PC-3 (cell line): ENCODE measurements around the gene PCNA.

ENCODE experiments used
- EZH2 ChIP-seq: fragments of 300-600 bp; sonication (generic); IDR thresholded peaks from one replicate; pipeline ENCODE4 v1.6.1; 2017; ENCODE audit warnings: antibody characterized with exemption, mild to moderate bottlenecking, low read length; ENCODE audit not compliant: unreplicated experiment
- EZH2phosphoT487 ChIP-seq: fragments of 300-600 bp; sonication (generic); IDR thresholded peaks from 2 replicates; pipeline ENCODE4 v1.6.1; 2018; ENCODE audit warnings: mild to moderate bottlenecking, antibody characterized with exemption, low read length, borderline replicate concordance
- TF ChIP-seq, protein P1 (sequence below): fragments of 300-600 bp; sonication (generic); conservative IDR thresholded peaks from 2 replicates; pipeline ENCODE4 v1.5.1; 2017; ENCODE audit warnings: antibody characterized with exemption, low read depth, mild to moderate bottlenecking, low read length

DNA sequence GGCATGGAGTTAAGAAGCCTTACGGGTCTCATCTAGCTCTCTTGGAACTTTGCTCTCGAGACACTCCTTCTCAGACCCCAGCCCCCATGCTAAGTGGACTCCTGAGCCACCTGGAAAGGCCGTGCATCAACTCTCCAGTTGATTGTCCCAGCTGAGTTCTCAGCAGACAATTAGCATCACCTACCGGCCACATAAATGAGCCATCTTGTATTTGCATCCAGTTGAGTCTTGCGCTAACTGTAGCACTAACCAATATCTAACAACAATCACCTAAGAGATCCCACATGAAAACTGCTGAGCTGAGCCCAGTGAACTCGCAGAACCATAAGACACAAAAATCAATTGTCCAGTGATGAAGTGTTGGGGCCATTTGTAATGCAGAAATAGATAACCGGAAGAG lies 49.7 kb downstream of the PCNA start:
- TF ChIP-seq, protein P1, sequence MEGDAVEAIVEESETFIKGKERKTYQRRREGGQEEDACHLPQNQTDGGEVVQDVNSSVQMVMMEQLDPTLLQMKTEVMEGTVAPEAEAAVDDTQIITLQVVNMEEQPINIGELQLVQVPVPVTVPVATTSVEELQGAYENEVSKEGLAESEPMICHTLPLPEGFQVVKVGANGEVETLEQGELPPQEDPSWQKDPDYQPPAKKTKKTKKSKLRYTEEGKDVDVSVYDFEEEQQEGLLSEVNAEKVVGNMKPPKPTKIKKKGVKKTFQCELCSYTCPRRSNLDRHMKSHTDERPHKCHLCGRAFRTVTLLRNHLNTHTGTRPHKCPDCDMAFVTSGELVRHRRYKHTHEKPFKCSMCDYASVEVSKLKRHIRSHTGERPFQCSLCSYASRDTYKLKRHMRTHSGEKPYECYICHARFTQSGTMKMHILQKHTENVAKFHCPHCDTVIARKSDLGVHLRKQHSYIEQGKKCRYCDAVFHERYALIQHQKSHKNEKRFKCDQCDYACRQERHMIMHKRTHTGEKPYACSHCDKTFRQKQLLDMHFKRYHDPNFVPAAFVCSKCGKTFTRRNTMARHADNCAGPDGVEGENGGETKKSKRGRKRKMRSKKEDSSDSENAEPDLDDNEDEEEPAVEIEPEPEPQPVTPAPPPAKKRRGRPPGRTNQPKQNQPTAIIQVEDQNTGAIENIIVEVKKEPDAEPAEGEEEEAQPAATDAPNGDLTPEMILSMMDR = no peak
- TF ChIP-seq EZH2 (no peak), EZH2phosphoT487 (no peak)
